ENCODE measurements around the gene SLC7A1. TPM values are rescaled to one million over a fixed set of nuclear protein-coding genes. Genes with fewer than 3 reads are reported as not detected.
"Not testable (repeated sequence)": the region's sequence is repeated elsewhere in the genome, so short reads cannot be mapped to it uniquely, and the experiment has no call there.

SLC7A1 gene
- total RNA-seq = 30.7 TPM
- long read RNA-seq, full-length matches to known transcripts = 8 of 54 reads
- long read RNA-seq, partial matches to known transcripts = 4 of 54 reads
- long read RNA-seq, other reads (novel, unspliced or antisense) = 42 of 54 reads

DNA sequence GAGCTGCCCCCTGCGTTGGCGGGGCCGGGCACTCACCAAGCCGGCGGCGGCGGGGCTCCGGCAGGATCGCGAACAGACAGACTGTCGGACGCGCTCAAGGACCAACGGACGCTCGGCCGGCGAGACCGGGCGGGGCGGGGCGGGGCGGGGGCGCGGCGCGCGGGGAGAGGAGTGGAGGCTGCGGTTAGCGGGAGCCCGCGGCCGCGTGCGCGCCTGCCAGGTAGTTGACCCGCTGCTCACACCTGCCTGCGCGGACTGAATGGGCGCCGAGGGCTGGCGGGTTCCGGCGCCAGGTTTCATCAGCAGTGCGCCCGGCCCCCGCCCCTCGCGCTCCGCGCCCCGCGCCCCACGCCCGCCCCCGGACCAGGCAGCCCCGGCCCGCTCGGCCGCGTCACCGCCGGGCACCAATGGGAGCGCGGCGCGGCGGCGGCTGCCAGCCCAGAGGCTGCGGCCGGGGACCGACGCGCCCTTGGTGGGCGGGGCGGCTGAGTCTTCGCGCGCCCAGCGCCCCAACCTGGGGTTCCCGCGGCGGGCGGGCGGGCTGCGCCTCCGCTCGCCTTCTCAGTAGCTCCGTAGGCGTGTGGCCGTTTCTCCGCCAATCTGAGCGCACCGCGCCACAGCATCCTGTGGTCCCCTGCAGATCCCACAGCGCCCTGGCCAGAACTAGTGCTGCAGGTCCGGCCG lies at the start of gene SLC7A1:
SLC7A1 (minus strand) TSS at position 309 of the 684 bp plus-strand sequence. CDS start 59,500 bp downstream, outside the sequence.
- intact Hi-C loops (cut with DNase I) = no loop called here
- DNase-seq (ENCODE audit: low spot score) = peak; percentile 83

DNA sequence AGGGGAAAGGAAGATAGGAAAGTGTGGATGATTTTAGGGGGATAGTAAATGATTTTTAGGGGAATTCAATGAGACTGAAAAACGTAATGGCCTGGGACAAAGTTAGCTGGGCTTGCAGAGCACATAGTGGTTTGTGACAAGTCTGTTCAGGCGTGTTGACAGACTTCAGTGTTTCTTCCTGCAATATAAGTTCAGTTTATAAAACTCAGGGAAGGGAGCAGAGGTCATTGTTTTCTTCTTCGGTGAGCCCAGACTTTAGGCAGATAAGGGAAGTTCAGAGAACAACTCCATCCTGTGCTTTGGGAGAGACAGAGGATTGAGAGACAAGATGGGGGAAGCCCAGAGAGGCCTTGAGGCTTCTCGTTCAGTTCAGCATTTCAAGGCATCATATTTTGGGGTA lies 45.2 kb upstream of the SLC7A1 start:
- intact Hi-C loops (cut with DNase I) = no loop called here
- DNase-seq (ENCODE audit: low spot score) = no peak

DNA sequence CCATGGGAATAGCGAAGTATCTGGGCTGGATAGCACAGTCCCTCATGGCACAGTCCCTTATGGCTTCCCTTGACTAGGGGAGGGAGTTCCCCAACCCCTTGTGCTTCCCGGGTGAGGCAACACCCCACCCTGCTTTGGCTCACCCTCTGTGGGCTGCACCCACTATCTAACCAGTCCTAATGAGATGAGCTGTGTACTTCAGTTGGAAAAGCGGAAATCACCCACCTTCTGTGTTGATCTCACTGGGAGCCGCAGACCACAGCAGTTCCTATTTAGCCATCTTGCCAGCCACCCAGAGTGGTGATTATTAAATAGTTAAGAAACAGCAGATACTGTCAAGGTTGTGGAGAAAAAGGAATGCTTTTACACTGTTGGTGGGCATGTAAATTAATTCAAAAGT lies 41.3 kb upstream of the SLC7A1 start:
- intact Hi-C loops (cut with DNase I) = not testable (repeated sequence)

GRCh38 chr13:29624997-29625396 lies 29.5 kb upstream of the SLC7A1 start:
- intact Hi-C loops (cut with DNase I) = no loop called here
- no peak for DNase-seq (ENCODE audit: low spot score)

More for the DNA sequence above, 41.3 kb upstream of the SLC7A1 start:
- DNase-seq (ENCODE audit: low spot score) = not testable (repeated sequence)

- intact Hi-C loops (cut with DNase I) = no loop called here
- no peak for DNase-seq (ENCODE audit: low spot score)
These were observed 26.4 kb upstream of the SLC7A1 start for GRCh38 chr13:29621841-29622240.

- intact Hi-C loops (cut with DNase I) = no loop called here
- DNase-seq (ENCODE audit: low spot score) = no peak
These were observed 25.7 kb upstream of the SLC7A1 start for GRCh38 chr13:29621051-29621800.

DNA sequence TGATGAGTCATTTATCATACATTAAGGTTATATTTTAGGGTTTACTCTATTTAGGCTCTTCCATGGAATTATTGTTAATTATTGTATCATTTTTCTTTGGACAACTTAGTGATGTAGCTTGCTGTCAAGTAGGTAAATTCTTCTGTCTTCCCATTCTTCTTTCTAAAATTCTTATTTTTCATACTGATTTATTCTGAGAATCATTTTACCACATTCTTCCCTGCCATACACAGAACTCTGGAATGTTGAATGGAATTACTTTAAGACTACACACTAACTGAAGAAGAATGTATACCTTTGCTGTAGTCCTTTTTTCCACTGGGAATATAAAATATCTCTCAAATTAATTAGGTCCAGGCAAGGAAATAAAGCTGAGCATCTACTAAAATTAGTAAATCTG lies 24.5 kb upstream of the SLC7A1 start:
- intact Hi-C loops (cut with DNase I) = no loop called here

DNA sequence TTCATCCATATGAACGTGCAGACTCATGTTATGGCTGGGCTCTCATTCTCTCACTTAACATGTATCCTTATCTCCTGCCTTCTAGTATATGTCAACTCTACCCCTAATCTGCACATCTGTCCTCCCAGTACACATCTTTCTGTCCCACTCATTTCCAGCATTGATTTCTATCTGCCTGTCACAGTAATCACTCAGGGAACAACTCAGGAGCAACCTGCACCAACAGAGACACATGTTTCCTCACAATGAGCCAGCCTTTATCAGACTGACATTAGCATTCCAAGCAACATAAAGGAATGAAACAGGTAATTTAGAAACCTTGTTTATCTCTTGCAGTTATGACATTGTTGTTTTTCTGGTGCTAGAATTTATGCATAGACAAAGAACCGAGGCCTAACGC lies 17.6 kb upstream of the SLC7A1 start:
- no peak for DNase-seq (ENCODE audit: low spot score)
- intact Hi-C loops (cut with DNase I) = no loop called here

More for the DNA sequence above, 24.5 kb upstream of the SLC7A1 start:
- DNase-seq (ENCODE audit: low spot score) = no peak

DNA sequence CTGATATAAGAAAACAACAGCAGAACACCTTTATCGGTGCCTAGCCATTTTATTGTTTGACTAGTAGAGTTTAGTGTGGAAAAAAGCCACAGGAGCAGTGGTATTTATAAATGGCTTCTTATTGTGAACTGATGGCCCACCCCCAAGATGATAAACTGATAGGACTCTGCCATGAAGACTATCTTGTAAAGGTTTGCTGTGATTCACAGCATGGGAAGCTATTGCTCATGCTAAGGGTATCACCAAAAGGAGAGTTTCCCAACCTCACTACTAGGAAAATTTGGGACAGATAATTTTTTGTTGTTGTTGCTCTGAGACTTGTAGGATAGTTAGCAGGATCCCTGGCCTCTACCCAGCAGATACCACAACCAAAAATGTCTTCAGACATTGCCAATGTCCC lies 12.0 kb upstream of the SLC7A1 start:
- no peak for DNase-seq (ENCODE audit: low spot score)
- intact Hi-C loops (cut with DNase I) = no loop called here

- intact Hi-C loops (cut with DNase I) = no loop called here
- DNase-seq (ENCODE audit: low spot score) = no peak
These were observed 10.5 kb upstream of the SLC7A1 start for GRCh38 chr13:29605860-29606526.

GRCh38 chr13:29598321-29598720 lies 2.8 kb upstream of the SLC7A1 start:
- intact Hi-C loops (cut with DNase I) = no loop called here
- DNase-seq (ENCODE audit: low spot score) = no peak

DNA sequence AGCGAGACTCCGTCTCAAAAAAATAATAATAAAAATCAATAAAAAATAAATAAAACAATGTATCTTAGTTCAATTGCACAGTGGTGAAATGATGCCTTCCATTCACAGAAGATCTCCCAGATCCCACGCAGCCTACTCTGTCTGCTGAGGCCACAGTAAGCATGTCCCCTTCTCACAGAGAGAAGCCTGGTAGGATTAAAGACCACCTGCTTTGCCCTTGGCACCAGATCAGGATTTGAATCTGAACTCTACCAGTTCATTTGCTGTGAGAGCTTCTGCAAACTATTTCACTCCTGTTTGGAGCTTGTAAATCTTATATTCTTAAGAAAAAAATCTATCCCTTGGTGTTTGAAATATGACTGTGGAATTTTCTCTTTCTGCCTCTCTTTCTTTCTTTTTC lies 2.2 kb upstream of the SLC7A1 start:
- no peak for DNase-seq (ENCODE audit: low spot score)
- intact Hi-C loops (cut with DNase I) = no loop called here

DNA sequence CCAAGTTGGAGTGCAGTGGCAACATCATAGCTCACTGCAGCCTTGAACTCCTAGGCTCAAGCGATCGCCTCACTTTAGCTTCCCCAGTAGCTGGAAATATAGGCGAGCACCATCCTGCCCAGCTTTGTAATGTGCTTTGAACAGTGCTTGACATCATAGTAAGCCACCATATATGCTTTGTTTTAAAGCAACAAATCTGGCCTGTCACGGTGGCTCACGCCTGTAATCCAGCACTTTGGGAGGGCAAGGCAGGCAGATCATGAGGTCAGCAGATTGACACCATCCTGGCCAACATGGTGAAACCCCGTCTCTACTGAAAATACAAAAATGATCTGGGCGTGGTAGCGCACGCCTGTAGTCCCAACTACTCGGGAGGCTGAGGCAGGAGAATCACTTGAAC lies 1.8 kb upstream of the SLC7A1 start:
- intact Hi-C loops (cut with DNase I) = no loop called here
- no peak for DNase-seq (ENCODE audit: low spot score)

DNA sequence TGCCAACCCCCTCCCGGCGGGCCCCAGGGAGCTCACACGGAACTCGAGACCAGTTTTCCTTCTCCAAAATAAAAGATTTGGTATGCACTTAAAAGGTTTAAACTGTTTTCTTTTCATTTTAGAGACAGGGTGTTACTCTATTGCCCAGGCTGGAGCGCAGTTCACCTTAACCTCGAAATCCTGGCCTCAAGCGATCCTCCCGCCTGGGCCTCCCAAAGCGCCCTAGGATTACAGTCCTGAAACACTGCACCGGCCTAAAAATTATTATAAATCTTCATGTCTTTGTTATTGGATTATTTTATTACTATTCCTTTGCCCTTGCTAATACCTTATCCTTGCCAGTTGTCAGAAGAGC lies 553 bp upstream of the SLC7A1 start:
- intact Hi-C loops (cut with DNase I) = no loop called here
- DNase-seq (ENCODE audit: low spot score) = no peak

DNA sequence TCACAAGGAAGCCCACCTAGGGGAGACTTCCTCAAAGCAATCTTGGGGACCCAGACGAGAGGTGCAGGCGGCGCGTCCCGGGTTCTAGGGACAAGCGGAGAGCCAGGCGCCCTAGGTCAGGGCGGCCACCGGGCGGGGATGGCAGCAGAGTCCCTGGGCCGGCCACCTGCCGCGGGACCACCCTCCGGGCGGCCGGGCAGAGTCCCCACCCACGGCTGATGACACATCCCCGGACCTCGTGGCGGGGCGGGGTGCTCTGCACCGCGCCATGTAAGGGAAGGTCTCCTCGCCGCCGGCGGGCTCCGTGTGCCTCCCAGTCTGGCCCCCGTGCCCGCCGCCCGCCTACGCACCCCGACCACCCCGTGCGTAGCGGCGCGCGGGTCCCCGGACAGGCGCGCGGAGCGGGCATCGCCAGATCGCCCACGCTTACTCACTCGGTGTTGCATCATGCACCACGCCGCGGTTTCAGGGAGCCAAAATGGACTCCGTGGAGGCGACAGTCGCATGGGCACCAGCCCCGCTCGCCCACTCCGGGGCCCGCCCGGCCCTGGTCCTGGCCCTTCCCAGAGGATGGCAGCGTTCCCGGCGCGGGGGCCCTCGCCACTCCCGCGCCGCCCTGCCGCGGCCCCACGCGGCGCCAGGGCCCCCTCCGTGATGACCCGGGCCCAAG lies 643 bp downstream of the SLC7A1 start:
- intact Hi-C loops (cut with DNase I) = loop anchor here (1.0 kb wide), 1 partner anchor 85 kb away; no protein-coding TSS in a partner anchor
- DNase-seq (ENCODE audit: low spot score) = no peak

GRCh38 chr13:29594303-29594709 lies 1.2 kb downstream of the SLC7A1 start:
- intact Hi-C loops (cut with DNase I) = loop anchor here (1.0 kb wide), 1 partner anchor 84 kb away; no protein-coding TSS in a partner anchor
- DNase-seq (ENCODE audit: low spot score) = no peak

- no peak for DNase-seq (ENCODE audit: low spot score)
- intact Hi-C loops (cut with DNase I) = loop anchor here (1.0 kb wide), 1 partner anchor 83 kb away; no protein-coding TSS in a partner anchor
These were observed 1.7 kb downstream of the SLC7A1 start for GRCh38 chr13:29593605-29594297.

DNA sequence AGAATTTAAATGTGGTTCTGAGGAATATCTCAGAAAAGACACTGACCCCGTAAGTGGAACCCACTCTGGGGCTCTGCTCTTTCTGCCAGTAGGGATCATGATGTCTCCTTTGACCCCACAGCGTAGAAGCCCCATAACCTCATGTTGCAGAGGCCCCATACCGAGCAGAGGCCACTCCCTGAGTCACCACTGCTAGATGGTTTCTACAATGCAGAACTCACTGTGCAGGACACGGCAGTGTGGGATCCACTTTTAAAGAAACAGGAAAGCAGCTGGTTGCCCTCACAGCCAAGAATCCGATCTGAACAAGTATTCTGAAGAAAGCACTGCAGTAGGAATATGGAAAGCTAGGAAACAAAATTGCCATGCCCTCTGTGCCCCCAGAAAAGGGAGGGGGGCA lies 4.2 kb downstream of the SLC7A1 start:
- intact Hi-C loops (cut with DNase I) = no loop called here
- DNase-seq (ENCODE audit: low spot score) = no peak

DNA sequence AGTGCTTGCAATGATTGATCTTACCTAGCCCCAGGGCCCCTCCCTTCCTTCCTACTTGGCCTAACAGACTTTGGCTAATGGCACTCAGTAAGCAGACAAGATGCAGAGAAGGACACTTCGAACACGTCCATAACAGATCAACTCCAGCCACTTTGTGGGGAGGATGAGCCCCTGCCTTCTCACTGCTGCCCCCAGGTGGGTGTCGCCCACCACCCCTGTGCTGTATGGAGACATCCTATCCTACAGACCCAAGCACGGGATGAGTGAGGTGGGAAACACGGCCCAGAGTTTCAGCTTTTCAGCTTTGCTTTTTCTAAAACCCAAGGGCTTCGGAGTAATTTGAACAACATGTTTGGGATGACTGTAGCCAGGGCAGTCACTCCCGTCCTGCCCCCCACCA lies 5.5 kb downstream of the SLC7A1 start:
- intact Hi-C loops (cut with DNase I) = no loop called here
- DNase-seq (ENCODE audit: low spot score) = no peak
